ENCODE results near the gene POU2F3.
A peak's percentile ranks its signal among the peaks of the same experiment; 100 is the strongest.

POU2F3 gene

GRCh38 chr11:120342678-120343077 lies 102.7 kb downstream of the POU2F3 start:
- no peak for DNase-seq (ENCODE audit: low spot score)

- no peak for DNase-seq (ENCODE audit: low spot score)
These were observed 103.5 kb downstream of the POU2F3 start for GRCh38 chr11:120343429-120343828.

- DNase-seq (ENCODE audit: low spot score): peak; percentile 76
These were observed 104.5 kb downstream of the POU2F3 start for GRCh38 chr11:120344302-120345004.

- no peak for DNase-seq (ENCODE audit: low spot score)
These were observed 106.3 kb downstream of the POU2F3 start for GRCh38 chr11:120346233-120346632.

GRCh38 chr11:120350637-120351036 lies 110.7 kb downstream of the POU2F3 start:
- no peak for DNase-seq (ENCODE audit: low spot score)

- no peak for DNase-seq (ENCODE audit: low spot score)
These were observed 112.5 kb downstream of the POU2F3 start for GRCh38 chr11:120352405-120352804.

- no peak for DNase-seq (ENCODE audit: low spot score)
These were observed 114.1 kb downstream of the POU2F3 start for GRCh38 chr11:120354068-120354467.

- no peak for DNase-seq (ENCODE audit: low spot score)
These were observed 114.8 kb downstream of the POU2F3 start for GRCh38 chr11:120354779-120355178.

- DNase-seq (ENCODE audit: low spot score): no peak
These were observed 117.7 kb downstream of the POU2F3 start for GRCh38 chr11:120357620-120358019.

- no peak for DNase-seq (ENCODE audit: low spot score)
These were observed 118.8 kb downstream of the POU2F3 start for GRCh38 chr11:120358729-120359128.

- DNase-seq (ENCODE audit: low spot score): no peak
These were observed 123.5 kb downstream of the POU2F3 start for GRCh38 chr11:120363436-120363835.

GRCh38 chr11:120365512-120365911 lies 125.6 kb downstream of the POU2F3 start:
- no peak for DNase-seq (ENCODE audit: low spot score)
